Rectal smooth muscle tissue (tissue), 1 donor: ENCODE data around the gene NDUFS6.

Source experiments
- H3K27ac ChIP-seq: one replicate; pipeline ENCODE4 v1.7.0; 2013; ENCODE audit warnings: low read depth, low read length, inconsistent platforms
- H3K27me3 ChIP-seq: one replicate; pipeline ENCODE4 v1.7.0; 2013; ENCODE audit warnings: low read length; ENCODE audit not compliant: control insufficient read depth, insufficient read depth
- H3K36me3 ChIP-seq: one replicate; pipeline ENCODE4 v1.7.0; 2013; ENCODE audit warnings: low read length; ENCODE audit not compliant: control insufficient read depth, insufficient read depth
- H3K4me1 ChIP-seq: one replicate; pipeline ENCODE4 v1.7.0; 2013; ENCODE audit warnings: low read length; ENCODE audit not compliant: control insufficient read depth, insufficient read depth
- H3K4me3 ChIP-seq: one replicate; pipeline ENCODE4 v1.7.0; 2013; ENCODE audit warnings: low read length
- H3K9ac ChIP-seq: one replicate; pipeline ENCODE4 v1.7.0; 2013; ENCODE audit warnings: low read length

Gene NDUFS6

GRCh38 chr5:1831677-1832313 is 30.6 kb downstream of the NDUFS6 start:
- no peaks in the 10 kb centered on the region for H3K36me3 ChIP-seq
- H3K27ac ChIP-seq, result no peak overlapping the region
- peaks cover 2% of the 10 kb centered on the region for H3K27me3 ChIP-seq
- no peaks in the 10 kb centered on the region for H3K4me1 ChIP-seq
- H3K9ac ChIP-seq, result no peak overlapping the region
- H3K4me3 ChIP-seq, result no peak overlapping the region

GRCh38 chr5:1832511-1833250 is 31.5 kb downstream of the NDUFS6 start:
- H3K27ac ChIP-seq, result no peak overlapping the region
- H3K4me1 ChIP-seq, result no peaks in the 10 kb centered on the region
- peaks cover 2% of the 10 kb centered on the region for H3K27me3 ChIP-seq
- H3K9ac ChIP-seq, result no peak overlapping the region
- no peaks in the 10 kb centered on the region for H3K36me3 ChIP-seq
- no peak overlapping the region for H3K4me3 ChIP-seq

DNA sequence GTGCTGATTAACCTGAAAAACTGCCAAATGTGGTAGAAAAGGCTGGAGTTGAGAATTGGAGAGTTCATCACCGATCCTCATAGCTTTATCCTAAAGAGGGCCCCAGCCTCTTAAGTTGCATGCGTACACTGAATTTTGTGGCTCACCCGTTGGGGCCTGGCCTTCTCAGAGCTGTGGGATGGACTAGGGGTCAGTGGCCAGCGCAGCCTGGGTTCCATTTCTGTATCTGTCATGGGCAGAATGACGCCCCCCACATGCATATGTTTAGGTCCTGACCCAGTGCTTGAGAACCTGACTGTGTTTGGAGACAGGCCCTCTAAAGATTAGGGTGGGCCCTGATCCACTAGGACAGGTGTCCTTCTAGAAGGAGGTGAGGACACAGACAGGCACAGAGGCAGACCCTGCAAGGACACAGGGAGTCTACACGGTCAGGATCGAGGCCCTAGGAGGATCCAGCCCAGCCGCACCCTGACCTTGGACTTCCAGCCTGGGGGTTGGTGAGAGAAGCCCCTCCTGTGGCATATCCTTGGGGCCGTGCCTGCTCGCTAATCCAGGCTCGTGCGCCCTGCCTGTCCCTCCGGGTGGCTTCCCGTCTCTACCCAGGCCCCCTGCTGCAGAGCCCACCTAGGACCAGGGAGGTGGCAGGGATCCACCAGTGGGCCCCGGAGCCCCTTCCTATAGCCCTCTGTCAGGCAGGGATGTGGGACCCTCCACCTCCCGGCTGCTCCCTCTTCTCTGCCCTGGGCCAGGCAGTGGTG is 32.2 kb downstream of the NDUFS6 start:
- H3K27ac ChIP-seq, result no peak overlapping the region
- peaks cover 2% of the 10 kb centered on the region for H3K27me3 ChIP-seq
- H3K4me1 ChIP-seq, result no peaks in the 10 kb centered on the region
- H3K4me3 ChIP-seq, result no peak overlapping the region
- H3K9ac ChIP-seq, result no peak overlapping the region
- H3K36me3 ChIP-seq, result no peaks in the 10 kb centered on the region

DNA sequence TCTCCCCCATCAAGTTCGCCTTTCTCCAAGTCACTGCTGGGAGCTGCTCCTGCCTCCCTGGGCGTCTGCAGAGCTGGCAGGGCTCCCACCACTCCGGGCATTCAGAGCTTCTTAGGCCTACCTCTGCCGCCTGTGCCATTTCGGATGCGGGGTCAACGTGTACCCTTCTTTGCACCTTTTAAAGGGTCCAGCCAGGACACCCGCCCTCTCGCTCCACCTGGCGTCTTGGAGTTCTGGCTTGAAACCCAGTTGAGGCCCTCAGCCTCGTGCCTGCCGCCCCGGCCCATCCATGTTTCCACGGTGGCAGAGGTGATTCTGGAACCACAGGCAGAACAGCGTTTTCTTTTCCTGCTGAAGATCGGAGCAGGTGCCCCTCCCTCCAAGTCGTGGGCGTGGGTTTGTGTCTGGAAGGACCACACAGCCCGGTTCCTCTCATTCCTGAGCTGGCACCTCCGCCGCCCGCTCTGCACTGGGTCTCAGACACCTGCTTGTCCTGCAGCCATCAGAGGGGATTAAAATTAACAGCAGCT is 32.9 kb downstream of the NDUFS6 start:
- Histone ChIP-seq H3K9ac (no peak overlapping the region), H3K27ac (no peak overlapping the region), H3K36me3 (no peaks in the 10 kb centered on the region), H3K4me3 (no peak overlapping the region), H3K4me1 (no peaks in the 10 kb centered on the region), H3K27me3 (peaks cover 2% of the 10 kb centered on the region)

DNA sequence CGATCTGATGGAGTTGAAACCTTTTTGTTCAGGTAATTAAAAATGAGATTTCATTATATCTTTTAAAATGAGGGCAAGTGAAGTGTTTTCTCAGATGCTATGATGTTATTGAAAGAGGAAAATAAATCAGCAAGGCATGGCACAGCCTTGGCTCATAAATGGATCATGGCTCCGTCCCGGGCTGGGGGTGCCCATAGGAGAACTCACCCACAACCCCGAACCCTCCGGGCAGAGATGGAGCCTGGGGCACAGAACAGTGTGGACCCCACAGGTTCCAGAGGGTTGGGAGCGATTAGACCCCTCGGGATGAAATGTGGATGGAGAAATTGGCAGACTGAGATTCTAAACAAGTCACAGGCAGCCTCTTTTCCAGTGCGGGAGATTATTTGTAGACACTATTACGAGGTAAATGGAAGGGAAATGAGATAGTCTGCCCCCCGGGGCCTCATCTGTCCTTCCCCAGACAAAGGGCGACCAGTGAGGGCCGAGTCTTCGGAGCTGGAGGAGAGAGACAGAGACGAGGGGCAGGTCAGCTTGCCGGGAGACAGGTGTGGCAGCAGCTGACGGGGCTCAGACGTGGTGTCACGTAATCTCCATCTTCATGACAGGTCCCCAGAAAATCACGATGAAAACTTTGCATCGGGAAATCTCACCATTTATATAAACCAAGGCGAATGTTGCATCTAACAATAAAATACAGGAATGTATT is 33.7 kb downstream of the NDUFS6 start:
- Histone ChIP-seq H3K4me3 (no peak overlapping the region), H3K27me3 (peaks cover 2% of the 10 kb centered on the region), H3K27ac (no peak overlapping the region), H3K36me3 (no peaks in the 10 kb centered on the region), H3K9ac (no peak overlapping the region), H3K4me1 (no peaks in the 10 kb centered on the region)

- Histone ChIP-seq H3K36me3 (no peaks in the 10 kb centered on the region), H3K4me3 (no peak overlapping the region), H3K27ac (no peak overlapping the region), H3K9ac (no peak overlapping the region), H3K27me3 (peaks cover 2% of the 10 kb centered on the region), H3K4me1 (no peaks in the 10 kb centered on the region)
Observed at GRCh38 chr5:1835431-1835830, 34.2 kb downstream of the NDUFS6 start.

DNA sequence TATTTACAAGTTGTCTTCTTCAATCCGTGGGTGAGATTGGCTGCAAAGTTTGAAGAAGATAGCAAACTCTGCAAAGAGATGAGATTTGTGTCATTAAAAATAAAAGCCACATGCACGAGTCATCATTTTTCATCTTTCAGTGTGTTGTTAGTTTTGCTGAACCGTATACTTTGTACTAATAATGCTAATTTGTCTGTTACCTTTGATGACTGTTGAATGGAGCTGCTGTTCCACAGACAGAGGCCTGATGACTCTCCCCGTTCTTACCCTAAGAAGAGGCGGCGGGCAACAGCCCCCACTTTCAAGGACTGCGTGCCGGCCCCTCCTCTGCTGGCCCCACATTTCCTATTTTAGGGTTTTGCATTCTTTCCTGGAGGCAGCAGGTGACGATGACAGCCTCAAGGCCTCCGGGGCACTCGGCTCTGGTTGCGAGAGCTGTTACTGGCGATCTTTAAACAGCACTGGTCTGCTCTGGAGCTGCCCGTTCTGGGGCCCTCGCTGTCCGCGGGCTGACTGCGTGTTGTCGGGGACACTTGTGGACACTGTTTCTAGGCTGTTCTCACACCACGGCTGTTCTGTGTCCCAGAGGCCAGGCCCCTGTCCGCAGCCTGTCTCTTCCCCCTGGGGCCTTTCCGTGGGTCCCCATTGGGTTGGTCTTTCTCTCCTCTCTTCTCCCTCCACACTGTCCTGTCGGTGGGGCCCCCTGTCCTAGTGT is 35.1 kb downstream of the NDUFS6 start:
- Histone ChIP-seq H3K36me3 (no peaks in the 10 kb centered on the region), H3K9ac (no peak overlapping the region), H3K4me1 (no peaks in the 10 kb centered on the region), H3K4me3 (no peak overlapping the region), H3K27me3 (peaks cover 2% of the 10 kb centered on the region), H3K27ac (no peak overlapping the region)

DNA sequence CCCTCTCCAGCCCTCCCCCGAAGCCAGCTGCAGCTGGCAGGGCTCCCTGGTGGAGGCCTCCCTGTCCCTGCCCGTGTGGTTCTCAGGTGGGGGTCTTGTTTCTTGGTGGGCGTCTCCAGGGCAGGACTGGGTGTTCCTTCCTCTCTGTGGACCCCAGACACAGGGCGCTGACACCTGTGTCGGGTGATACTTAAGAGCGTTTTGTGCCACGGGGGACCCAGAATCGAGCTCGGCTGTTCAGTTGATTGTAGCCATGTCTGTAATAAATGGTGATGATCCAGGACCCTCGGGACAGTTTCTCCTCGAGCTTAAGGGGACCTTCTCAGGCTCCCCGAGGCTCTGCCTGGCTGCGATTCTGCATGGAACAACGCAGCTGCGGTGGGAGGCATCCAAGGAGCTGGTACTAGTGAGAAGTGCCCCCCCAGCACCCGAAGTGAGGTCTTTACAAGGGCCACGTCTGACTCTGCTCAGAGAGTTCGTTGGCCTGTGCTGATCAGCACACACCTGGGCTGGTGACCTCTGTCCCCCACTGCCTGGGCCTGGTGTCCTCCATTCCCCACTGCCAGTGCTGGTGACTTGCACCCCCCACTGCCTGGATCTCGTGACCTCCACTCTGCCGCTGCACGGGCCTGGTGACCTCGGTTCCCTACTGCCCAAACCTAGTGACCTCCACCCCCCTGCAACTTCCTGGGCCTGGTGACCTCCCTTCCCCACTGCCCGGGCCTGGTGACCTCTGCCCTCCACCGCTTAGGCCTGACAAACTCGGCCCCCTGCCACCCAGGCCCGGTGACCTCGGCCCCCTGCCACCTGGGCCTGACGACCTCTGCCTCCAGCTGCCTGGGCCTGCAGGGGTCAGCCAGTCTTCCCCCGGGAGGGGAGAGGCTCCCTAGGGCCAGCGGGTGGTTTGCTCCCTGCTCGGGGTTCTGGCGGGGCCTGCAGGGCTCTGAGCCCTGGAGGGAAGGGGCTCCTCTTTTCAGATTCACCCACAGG is 36.0 kb downstream of the NDUFS6 start:
- H3K27me3 ChIP-seq, result peaks cover 2% of the 10 kb centered on the region
- no peak overlapping the region for H3K9ac ChIP-seq
- no peak overlapping the region for H3K4me3 ChIP-seq
- H3K27ac ChIP-seq, result no peak overlapping the region
- no peaks in the 10 kb centered on the region for H3K36me3 ChIP-seq
- no peaks in the 10 kb centered on the region for H3K4me1 ChIP-seq

DNA sequence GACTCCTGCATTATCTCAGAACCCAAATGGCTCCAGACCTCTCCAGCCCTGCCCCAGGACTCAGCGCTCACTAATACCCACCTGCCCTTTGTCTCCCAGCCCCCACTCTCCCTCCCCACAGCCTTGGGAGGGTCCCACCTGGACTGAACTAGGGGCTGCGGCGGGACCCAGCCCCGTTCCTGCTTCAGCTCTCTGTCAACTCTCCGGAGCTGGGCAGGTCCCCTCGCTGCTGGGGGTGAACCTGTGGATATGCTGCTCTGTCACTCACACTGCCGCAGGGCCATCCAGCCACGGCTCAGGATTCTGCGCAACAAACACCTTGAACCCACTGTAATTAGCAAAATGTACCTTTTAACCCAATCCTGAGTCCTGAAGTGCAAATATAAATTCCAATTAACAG is 36.8 kb downstream of the NDUFS6 start:
- H3K9ac ChIP-seq, result no peak overlapping the region
- H3K4me1 ChIP-seq, result no peaks in the 10 kb centered on the region
- no peaks in the 10 kb centered on the region for H3K27me3 ChIP-seq
- H3K27ac ChIP-seq, result no peak overlapping the region
- no peaks in the 10 kb centered on the region for H3K36me3 ChIP-seq
- H3K4me3 ChIP-seq, result no peak overlapping the region

- no peaks in the 10 kb centered on the region for H3K27me3 ChIP-seq
- H3K4me3 ChIP-seq, result no peak overlapping the region
- no peak overlapping the region for H3K27ac ChIP-seq
- no peaks in the 10 kb centered on the region for H3K4me1 ChIP-seq
- no peak overlapping the region for H3K9ac ChIP-seq
- H3K36me3 ChIP-seq, result no peaks in the 10 kb centered on the region
Observed at GRCh38 chr5:1840071-1840547, 38.9 kb downstream of the NDUFS6 start.
